Peyer's patch (tissue), 4 donors: Measurements from ENCODE around the gene LINC00305.

Source experiments
- POLR2A ChIP-seq, 2 donors: fragments of 450-650 bp; IDR thresholded peaks; one replicate each; pipeline ENCODE4 v1.5.1; 2017; ENCODE audit warnings: antibody characterized with exemption in 2 of 2, mild to moderate bottlenecking in 2 of 2, moderate library complexity in 2 of 2
- TF ChIP-seq, protein P1 (sequence below), 6 experiments: fragments of 450-650 bp in 4 of 6; fragments of 200-600 bp in 2 of 6; sonication (generic) in 1 of 6; IDR thresholded peaks; one replicate each; pipeline ENCODE4 v1.5.1; 2017 to 2019; ENCODE audit warnings: antibody characterized with exemption in 6 of 6, mild to moderate bottlenecking in 3 of 6, moderate library complexity in 1 of 6

DNA sequence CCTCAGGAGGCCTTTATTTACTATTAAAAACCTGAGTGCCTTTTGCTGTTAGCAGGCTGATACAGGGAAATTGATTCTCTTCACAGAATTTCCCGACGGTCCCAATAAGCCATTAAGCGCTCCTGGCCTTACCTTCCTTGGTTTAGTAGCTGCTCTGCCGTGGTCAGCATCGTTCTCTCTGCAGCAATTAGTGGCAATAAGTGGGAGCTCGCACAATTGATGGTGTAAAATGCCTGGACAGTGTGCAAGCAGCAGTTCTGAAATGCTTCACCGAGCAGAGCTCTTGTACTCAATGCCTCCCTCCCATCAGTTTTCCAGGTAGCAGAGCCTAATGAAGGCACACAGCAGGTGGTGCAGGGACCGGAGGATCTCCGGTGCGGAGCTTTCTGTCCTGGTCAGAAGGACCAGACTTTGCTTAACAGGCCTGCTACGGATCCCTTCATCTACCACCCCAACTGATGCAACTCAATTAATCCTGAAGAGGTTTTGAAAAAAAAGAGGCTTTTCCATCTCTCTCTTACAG, 1.1 kb upstream of the LINC00305 start:
- TF ChIP-seq POLR2A (IDR thresholded peaks at IDR 0.05), result no peak
- TF ChIP-seq, protein P1, sequence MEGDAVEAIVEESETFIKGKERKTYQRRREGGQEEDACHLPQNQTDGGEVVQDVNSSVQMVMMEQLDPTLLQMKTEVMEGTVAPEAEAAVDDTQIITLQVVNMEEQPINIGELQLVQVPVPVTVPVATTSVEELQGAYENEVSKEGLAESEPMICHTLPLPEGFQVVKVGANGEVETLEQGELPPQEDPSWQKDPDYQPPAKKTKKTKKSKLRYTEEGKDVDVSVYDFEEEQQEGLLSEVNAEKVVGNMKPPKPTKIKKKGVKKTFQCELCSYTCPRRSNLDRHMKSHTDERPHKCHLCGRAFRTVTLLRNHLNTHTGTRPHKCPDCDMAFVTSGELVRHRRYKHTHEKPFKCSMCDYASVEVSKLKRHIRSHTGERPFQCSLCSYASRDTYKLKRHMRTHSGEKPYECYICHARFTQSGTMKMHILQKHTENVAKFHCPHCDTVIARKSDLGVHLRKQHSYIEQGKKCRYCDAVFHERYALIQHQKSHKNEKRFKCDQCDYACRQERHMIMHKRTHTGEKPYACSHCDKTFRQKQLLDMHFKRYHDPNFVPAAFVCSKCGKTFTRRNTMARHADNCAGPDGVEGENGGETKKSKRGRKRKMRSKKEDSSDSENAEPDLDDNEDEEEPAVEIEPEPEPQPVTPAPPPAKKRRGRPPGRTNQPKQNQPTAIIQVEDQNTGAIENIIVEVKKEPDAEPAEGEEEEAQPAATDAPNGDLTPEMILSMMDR (IDR thresholded peaks at IDR 0.05), result no peak
